ENCODE measurements around the gene BTF3.
A peak's percentile ranks its signal among the peaks of the same experiment; 100 is the strongest.

Gene BTF3

GRCh38 chr5:73490088-73490487, 8.2 kb upstream of the BTF3 start:
- no peak for DNase-seq
- no peaks in the 10 kb centered on the region for H3K4me1 ChIP-seq
- no peak overlapping the region for H3K4me3 ChIP-seq (ENCODE audit: low read depth, low read length)
- H3K27me3 ChIP-seq: peaks cover 35% of the 10 kb centered on the region
- no peaks in the 10 kb centered on the region for H3K36me3 ChIP-seq
- TF ChIP-seq CTCF (IDR thresholded peaks at IDR 0.05; ENCODE audit: low read depth, low read length): no peak
- no peaks in the 10 kb centered on the region for H3K9me3 ChIP-seq

DNA sequence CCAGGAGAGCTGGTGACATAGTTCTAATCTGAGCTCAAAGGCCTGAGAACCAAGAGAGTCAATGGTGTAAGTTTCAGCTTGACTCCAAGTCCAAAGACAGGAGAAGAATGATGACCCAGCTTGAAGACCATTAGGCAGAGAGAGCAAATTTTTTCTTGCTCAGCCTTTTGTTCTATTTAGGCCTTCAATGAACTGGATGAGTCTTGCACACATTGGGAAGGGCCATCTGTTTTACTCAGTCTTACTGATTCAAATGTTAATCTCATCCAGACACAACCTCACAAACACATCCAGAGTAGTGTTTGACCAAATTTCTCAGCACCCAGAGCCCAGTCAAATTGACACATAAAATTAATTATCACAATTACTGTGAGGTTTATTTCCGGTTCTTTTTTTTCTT, 7.1 kb upstream of the BTF3 start:
- Histone ChIP-seq H3K4me3 (ENCODE audit: low read depth, low read length) (no peak overlapping the region), H3K36me3 (no peaks in the 10 kb centered on the region), H3K9me3 (no peaks in the 10 kb centered on the region), H3K27me3 (peaks cover 35% of the 10 kb centered on the region), H3K4me1 (no peaks in the 10 kb centered on the region)
- no peak for DNase-seq
- no peak for TF ChIP-seq CTCF (IDR thresholded peaks at IDR 0.05; ENCODE audit: low read depth, low read length)

DNA sequence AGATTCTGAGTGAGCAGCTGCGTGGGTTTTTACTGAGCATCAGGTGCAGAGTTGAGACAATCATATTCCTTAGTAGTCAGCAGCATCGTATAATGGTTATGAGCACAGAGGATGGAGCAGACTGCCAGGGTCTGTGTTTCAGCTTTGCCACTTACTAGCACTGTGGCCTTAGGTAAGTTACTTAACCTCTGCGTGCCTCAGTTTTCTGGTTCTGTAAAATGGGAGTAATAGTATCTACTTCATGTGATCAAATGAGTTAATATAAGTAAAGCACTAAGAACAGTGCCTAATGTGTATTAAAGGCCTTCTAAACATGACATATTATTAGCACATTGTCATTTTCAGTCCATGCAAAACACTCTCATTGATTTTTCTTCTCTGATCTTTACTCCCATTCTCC, 4.8 kb upstream of the BTF3 start:
- H3K27me3 ChIP-seq: peaks cover 13% of the 10 kb centered on the region
- H3K9me3 ChIP-seq: no peaks in the 10 kb centered on the region
- no peak for DNase-seq
- peaks cover under 1% of the 10 kb centered on the region for H3K36me3 ChIP-seq
- no peaks in the 10 kb centered on the region; the same call in 1 of the 2 replicates for H3K4me1 ChIP-seq
- no peak overlapping the region for H3K4me3 ChIP-seq (ENCODE audit: low read depth, low read length)
- TF ChIP-seq CTCF (IDR thresholded peaks at IDR 0.05; ENCODE audit: low read depth, low read length): no peak

DNA sequence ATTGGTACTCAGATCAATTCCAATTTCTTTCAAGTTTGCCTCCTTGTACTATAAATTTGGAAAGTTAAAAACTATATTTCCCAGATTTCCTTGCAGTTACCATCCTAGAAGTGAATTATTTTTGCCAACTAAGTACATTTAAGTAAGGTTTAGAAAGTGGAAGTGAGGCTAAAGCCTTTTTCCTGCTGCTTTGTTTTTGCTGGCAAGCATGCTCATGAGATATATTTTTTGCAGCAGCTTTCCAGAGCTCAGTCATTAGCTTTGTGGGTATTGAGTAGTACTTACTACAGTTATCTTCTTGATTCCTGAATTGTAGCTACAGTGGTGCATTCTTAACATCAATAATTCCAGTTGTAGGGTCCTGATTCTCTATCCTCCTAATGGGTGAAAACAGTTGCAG, 3.5 kb upstream of the BTF3 start:
- H3K4me1 ChIP-seq: no peaks in the 10 kb centered on the region; the same call in 1 of the 2 replicates
- no peak for DNase-seq
- no peak overlapping the region for H3K4me3 ChIP-seq (ENCODE audit: low read depth, low read length)
- peaks cover 4% of the 10 kb centered on the region for H3K27me3 ChIP-seq
- TF ChIP-seq CTCF (IDR thresholded peaks at IDR 0.05; ENCODE audit: low read depth, low read length): no peak
- H3K9me3 ChIP-seq: no peaks in the 10 kb centered on the region
- H3K36me3 ChIP-seq: peaks cover 11% of the 10 kb centered on the region

- H3K27me3 ChIP-seq: peaks cover 4% of the 10 kb centered on the region
- H3K4me3 ChIP-seq (ENCODE audit: low read depth, low read length): no peak overlapping the region
- TF ChIP-seq CTCF (IDR thresholded peaks at IDR 0.05; ENCODE audit: low read depth, low read length): no peak
- H3K9me3 ChIP-seq: no peaks in the 10 kb centered on the region
- no peaks in the 10 kb centered on the region; the same call in 1 of the 2 replicates for H3K4me1 ChIP-seq
- peaks cover 22% of the 10 kb centered on the region for H3K36me3 ChIP-seq
- DNase-seq: no peak
Observed at GRCh38 chr5:73495772-73496335, 2.4 kb upstream of the BTF3 start.

GRCh38 chr5:73496984-73497457, 1.2 kb upstream of the BTF3 start:
- Histone ChIP-seq H3K4me3 (ENCODE audit: low read depth, low read length) (peak overlapping the region; percentile 94), H3K36me3 (peaks cover 32% of the 10 kb centered on the region), H3K9me3 (no peaks in the 10 kb centered on the region), H3K4me1 (no peaks in the 10 kb centered on the region; the same call in 1 of the 2 replicates), H3K27me3 (peaks cover 4% of the 10 kb centered on the region)
- peak; percentile 60 for TF ChIP-seq CTCF (IDR thresholded peaks at IDR 0.05; ENCODE audit: low read depth, low read length)
- no peak for DNase-seq
